ENCODE results near the gene ENTPD1. TPM values are rescaled to one million over a fixed set of nuclear protein-coding genes. Genes with fewer than 3 reads are reported as not detected.
"Not testable (repeated sequence)": the region's sequence is repeated elsewhere in the genome, so short reads cannot be mapped to it uniquely, and the experiment has no call there.

The ENTPD1 gene
- total RNA-seq, 1 donor from 2014 or later, result 34.5 TPM

DNA sequence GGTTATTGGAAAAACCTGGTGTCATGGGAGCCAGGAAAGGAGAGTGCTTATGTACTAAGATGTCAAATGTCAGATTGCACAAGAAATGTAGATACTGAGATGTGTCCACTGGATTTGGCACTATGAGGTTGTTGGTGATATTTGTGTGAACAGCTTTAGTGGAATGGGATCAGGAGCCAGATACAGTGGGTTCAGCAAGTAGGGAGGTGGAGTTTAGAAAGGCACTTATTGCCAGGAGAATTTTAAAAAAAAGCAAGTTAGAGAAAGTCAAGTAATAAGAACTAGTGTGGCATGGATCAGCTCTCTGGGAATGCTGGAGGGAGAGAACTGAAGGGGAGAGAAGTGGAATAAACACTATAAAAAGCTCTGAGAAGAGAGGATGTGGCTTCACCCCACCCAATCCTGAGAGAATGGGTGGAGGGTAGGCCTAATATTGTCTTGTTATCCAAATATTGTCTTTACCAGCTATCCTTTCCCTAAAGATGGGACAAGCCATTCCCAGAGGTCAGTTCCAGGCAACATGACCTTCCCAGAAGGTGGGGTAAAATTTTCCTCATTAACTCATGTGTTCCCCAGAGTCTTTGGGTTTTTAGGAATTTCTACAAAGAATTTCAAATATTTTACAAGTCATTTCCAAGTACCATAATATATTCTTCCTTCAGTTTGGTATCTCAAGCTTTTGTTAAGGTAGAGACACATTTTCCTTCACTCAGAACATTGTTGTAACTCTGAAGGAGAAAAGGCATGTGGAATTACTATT, 42.3 kb downstream of the ENTPD1 start:
- Histone ChIP-seq H3K27me3 (ENCODE audit: low read depth) (no peaks in the 10 kb centered on the region), H3K4me1 (peaks cover 23% of the 10 kb centered on the region), H3K27ac (no peak overlapping the region), H3K36me3 (no peaks in the 10 kb centered on the region), H3K9me3 (no peaks in the 10 kb centered on the region), H3K4me3 (no peak overlapping the region)
- intact Hi-C loops (cut with DNase I), result no loop called here
- DNase-seq (no peak), ATAC-seq (no peak)
- TF ChIP-seq, protein P1, sequence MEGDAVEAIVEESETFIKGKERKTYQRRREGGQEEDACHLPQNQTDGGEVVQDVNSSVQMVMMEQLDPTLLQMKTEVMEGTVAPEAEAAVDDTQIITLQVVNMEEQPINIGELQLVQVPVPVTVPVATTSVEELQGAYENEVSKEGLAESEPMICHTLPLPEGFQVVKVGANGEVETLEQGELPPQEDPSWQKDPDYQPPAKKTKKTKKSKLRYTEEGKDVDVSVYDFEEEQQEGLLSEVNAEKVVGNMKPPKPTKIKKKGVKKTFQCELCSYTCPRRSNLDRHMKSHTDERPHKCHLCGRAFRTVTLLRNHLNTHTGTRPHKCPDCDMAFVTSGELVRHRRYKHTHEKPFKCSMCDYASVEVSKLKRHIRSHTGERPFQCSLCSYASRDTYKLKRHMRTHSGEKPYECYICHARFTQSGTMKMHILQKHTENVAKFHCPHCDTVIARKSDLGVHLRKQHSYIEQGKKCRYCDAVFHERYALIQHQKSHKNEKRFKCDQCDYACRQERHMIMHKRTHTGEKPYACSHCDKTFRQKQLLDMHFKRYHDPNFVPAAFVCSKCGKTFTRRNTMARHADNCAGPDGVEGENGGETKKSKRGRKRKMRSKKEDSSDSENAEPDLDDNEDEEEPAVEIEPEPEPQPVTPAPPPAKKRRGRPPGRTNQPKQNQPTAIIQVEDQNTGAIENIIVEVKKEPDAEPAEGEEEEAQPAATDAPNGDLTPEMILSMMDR (IDR thresholded peaks at IDR 0.05), result no peak

DNA sequence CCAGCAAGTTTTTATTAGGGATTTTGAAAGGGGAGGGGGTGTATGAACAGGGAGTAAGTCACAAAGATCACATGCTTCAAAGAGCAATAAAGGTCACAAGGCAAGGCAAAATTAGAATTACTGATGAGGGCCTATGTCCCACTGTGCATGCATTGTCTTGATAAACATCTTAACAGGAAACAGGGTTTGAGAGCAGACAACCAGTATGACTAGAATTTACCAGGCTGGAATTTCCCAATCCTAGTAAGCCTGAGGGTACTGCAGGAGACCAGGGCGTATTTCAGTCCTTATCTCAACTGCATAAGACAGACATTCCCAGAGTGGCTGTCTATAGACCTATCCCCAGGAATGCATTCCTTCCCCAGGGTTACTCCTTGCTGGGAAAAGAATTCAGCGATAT, 44.3 kb downstream of the ENTPD1 start:
- intact Hi-C loops (cut with DNase I); H3K4me1 ChIP-seq; DNase-seq; H3K9me3 ChIP-seq; H3K27ac ChIP-seq; ATAC-seq; H3K36me3 ChIP-seq; H3K27me3 ChIP-seq (ENCODE audit: low read depth); H3K4me3 ChIP-seq: not testable (repeated sequence)

DNA sequence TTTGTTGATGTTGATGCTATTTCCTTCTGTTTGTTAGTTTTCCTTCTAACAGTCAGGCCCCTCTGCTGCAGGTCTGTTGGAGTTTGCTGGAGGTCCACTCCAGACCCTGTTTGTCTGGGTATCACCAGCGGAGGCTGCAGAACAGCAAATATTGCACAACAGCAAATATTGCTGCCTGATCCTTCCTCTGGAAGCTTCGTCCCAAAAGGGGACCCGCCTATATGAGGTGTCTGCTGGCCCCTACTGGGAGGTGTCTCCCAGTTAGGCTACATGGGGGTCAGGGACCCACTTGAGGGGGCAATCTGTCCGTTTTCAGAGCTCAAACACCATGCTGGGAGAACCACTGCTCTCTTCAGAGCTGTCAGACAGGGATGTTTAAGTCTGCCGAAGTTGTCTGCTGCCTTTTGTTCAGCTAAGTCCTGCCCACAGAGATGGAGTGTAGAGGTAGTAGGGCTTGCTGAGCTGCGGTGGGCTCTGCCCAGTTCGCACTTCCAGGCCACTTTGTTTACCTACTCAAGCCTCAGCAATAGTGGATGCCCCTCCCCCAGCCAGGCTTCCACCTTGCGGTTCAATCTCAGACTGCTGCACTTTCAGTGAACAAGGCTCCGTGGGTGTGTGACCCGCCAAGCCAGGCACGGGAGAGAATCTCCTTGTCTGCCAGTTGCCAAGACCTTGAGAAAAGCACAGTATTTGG, 50.9 kb downstream of the ENTPD1 start:
- DNase-seq; ATAC-seq; H3K9me3 ChIP-seq; H3K27me3 ChIP-seq (ENCODE audit: low read depth); H3K4me3 ChIP-seq; H3K36me3 ChIP-seq; H3K4me1 ChIP-seq; intact Hi-C loops (cut with DNase I); H3K27ac ChIP-seq: not testable (repeated sequence)

DNA sequence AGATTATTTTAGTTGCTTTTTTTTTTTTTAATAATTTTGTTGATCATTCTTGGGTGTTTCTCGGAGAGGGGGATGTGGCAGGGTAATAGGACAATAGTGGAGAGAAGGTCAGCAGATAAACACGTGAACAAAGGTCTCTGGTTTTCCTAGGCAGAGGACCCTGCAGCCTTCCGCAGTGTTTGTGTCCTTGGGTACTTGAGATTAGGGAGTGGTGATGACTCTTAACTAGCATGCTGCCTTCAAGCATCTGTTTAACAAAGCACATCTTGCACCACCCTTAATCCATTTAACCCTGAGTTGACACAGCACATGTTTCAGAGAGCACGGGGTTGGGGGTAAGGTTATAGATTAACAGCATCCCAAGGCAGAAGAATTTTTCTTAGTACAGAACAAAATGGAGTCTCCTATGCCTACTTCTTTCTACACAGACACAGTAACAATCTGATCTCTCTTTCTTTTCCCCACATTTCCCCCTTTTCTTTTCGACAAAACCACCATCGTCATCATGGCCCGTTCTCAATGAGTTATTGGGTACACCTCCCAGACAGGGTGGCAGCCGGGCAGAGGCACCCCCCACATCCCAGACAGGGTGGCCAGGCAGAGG, 52.8 kb downstream of the ENTPD1 start:
- H3K27me3 ChIP-seq (ENCODE audit: low read depth); ATAC-seq; H3K27ac ChIP-seq; H3K9me3 ChIP-seq; DNase-seq; H3K36me3 ChIP-seq; H3K4me1 ChIP-seq; H3K4me3 ChIP-seq; intact Hi-C loops (cut with DNase I): not testable (repeated sequence)

DNA sequence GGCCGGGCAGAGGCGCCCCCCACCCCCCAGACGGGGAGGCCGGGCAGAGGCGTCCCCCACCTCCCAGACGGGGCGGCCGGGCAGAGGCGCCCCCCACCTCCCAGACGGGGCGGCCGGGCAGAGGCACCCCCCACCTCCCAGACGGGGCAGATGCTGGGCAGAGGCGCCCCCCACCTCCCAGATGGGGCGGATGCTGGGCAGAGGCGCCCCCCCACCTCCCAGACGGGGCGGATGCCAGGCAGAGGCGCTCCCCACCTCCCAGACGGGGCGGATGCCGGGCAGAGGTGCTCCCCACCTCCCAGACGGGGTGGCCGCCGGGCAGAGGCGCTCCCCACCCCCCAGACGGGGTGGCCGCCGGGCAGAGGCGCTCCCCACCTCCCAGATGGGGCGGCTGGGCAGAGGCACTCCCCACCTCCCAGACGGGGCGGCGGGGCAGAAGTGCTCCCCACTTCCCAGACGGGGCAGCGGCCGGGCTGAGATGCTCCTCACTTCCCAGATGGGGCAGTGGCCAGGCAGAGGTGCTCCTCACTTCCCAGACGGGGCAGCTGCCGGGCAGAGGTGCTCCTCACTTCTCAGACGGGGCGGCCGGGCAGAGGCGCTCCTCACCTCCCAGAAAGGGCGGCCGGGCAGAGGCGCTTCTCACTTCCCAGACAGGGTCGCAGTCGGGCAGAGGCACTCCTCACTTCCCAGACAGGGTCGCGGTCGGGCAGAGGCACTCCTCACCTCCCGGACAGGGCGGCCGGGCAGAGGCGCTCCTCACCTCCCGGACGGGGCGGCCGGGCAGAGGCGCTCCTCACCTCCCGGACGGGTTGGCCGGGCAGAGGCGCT, 53.6 kb downstream of the ENTPD1 start:
- TF ChIP-seq, protein P1 (IDR thresholded peaks at IDR 0.05), result no peak
- ATAC-seq (no peak), DNase-seq (no peak)
- Histone ChIP-seq H3K4me1 (peaks cover 15% of the 10 kb centered on the region), H3K9me3 (no peaks in the 10 kb centered on the region), H3K4me3 (no peak overlapping the region), H3K27me3 (ENCODE audit: low read depth) (no peaks in the 10 kb centered on the region), H3K36me3 (no peaks in the 10 kb centered on the region), H3K27ac (no peak overlapping the region)
- intact Hi-C loops (cut with DNase I), result no loop called here

DNA sequence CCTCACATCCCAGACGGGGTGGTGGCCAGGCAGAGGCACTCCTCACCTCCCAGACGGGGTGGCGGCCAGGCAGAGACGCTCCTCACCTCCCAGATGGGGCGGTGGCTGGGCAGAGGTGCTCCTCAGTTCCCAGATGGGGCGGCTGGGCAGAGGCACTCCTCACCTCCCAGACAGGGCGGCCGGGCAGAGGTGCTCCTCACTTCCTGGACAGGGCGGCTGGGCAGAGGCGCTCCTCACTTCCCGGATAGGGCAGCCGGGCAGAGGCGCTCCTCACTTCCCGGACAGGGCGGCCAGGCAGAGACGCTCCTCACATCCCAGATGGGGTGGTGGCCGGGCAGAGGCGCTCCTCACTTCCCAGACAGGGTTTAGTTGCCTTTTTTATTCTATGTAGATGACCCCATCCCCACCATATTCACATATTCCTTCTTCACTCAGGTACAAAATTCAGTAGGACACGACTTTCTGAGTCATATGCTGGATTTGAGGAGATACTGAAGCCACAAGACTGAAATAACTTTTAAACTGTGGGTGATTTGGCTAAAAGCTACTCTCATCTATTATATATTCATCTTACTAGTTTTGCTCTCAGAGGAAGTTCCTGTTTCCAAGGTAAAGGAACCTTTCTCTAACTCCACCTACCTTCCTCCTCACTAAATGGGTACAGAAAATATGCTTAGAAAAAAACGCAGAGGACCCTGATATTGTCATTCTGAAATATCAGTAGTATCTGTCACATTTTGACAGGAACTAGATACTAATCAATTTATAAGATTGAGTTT, 54.4 kb downstream of the ENTPD1 start:
- Histone ChIP-seq H3K9me3 (no peaks in the 10 kb centered on the region), H3K27ac (no peak overlapping the region), H3K36me3 (no peaks in the 10 kb centered on the region), H3K4me3 (no peak overlapping the region), H3K4me1 (peaks cover 18% of the 10 kb centered on the region), H3K27me3 (ENCODE audit: low read depth) (no peaks in the 10 kb centered on the region)
- DNase-seq (no peak), ATAC-seq (no peak)
- TF ChIP-seq, protein P1 (IDR thresholded peaks at IDR 0.05), result no peak
- intact Hi-C loops (cut with DNase I), result no loop called here
